ENCODE measurements around the gene PDIA6.
A peak's percentile ranks its signal among the peaks of the same experiment; 100 is the strongest.

Gene PDIA6

DNA sequence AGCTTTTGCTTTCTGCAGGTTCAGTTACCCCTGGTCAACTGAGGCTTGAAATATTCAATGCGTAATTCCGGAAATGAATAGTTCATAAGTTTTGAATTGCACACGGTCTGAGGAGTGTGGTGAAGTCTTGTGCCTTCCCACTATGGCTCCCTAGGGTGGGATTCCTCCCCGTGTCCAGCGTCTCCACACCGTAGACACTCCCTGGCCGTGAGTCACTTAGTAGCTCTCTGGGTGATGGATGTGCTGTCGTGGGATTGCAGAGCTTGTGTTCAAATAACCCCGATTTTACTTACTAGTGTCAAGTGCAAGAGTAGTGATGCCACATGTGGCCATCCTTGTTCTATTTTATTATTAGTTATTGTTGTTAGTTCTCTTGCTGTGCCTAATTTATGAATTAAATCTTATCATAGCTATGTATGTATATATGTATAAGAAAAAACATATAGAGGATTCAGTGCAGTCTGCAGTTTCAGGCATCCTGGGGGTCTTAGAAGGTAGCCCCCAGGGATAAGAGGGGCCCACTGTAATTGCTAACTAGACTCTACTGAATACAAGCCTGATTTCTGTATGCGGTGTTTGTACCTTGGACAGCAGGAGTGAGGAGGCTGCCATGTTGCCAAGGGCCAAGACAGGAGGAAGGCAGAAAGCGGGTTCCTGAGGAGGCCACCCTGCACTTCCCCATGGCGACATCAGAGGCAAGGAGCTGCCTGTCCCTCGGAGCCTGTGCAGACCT is 47.7 kb upstream of the PDIA6 start:
- Histone ChIP-seq H3K9me3 (ENCODE audit: control insufficient read depth, low read length) (no peaks in the 10 kb centered on the region), H3K27ac (ENCODE audit: low read length, poor library complexity, severe bottlenecking) (no peak overlapping the region), H2BK12ac (ENCODE audit: low read length in 2 of 2) (no peak overlapping the region), H3K4ac (ENCODE audit: low read depth in 1 of 2, low read length in 2 of 2) (no peak overlapping the region), H4K91ac (ENCODE audit: low read length) (no peak overlapping the region), H2BK120ac (ENCODE audit: low read depth, low read length) (no peak overlapping the region), H3K4me1 (ENCODE audit: control insufficient read depth, insufficient read depth, low read depth, low read length) (peaks cover 11% of the 10 kb centered on the region), H3K36me3 (ENCODE audit: control insufficient read depth in 1 of 2, insufficient read depth in 2 of 2, low read depth in 1 of 2, low read length in 2 of 2) (no peaks in the 10 kb centered on the region), H3K4me3 (ENCODE audit: insufficient read depth in 1 of 2, low read depth in 1 of 2, low read length in 2 of 2) (no peak overlapping the region), H3K23ac (ENCODE audit: low read length in 2 of 2) (no peak overlapping the region), H3K4me2 (ENCODE audit: low read length, poor library complexity, severe bottlenecking) (no peak overlapping the region), H3K79me1 (replicated peaks; ENCODE audit: low read length, poor library complexity, severe bottlenecking) (no peaks in the 10 kb centered on the region), H3K9ac (ENCODE audit: low read length) (no peak overlapping the region), H2AK5ac (ENCODE audit: low read length, severe bottlenecking) (no peak overlapping the region), H3K27me3 (ENCODE audit: control insufficient read depth in 1 of 2, insufficient read depth in 1 of 2, low read length in 2 of 2) (peaks cover 3 to 83% of the 10 kb centered on the region in 2 experiments), H3K14ac (ENCODE audit: low read length in 2 of 2) (no peak overlapping the region), H2BK5ac (ENCODE audit: low read depth, low read length, poor library complexity, severe bottlenecking) (no peak overlapping the region), H3K18ac (ENCODE audit: low read depth in 1 of 2, low read length in 2 of 2) (no peak overlapping the region), H2BK15ac (ENCODE audit: low read depth, poor library complexity, severe bottlenecking) (no peak overlapping the region), H4K8ac (ENCODE audit: low read length) (no peak overlapping the region), H2AFZ (ENCODE audit: low read depth, low read length) (no peak overlapping the region)
- 69% methylated on average over 13 of the region's 13 CpGs for WGBS
- peak; percentile 13 for DNase-seq

DNA sequence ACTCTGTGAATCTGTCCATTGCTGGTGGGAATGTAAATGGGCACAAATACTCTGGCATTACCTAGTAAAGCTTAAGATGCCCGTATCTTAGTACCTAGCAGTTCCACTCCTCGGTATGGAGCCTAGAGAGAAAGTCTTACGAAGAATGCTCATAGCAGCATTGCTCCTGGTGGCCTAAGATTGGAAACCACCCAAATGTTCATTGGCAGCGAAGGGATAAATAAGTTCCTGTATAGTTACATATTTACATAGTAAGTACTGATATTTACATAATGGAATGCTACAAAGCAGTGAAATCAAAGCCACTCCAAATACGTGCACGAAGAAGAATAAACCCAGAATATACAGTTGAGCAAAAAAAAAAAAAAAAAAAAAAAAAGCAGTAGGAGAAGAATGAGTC is 46.7 kb upstream of the PDIA6 start:
- Histone ChIP-seq H2BK5ac (ENCODE audit: low read depth, low read length, poor library complexity, severe bottlenecking) (no peak overlapping the region), H3K79me1 (replicated peaks; ENCODE audit: low read length, poor library complexity, severe bottlenecking) (no peaks in the 10 kb centered on the region), H3K23ac (ENCODE audit: low read length in 2 of 2) (no peak overlapping the region), H3K4ac (ENCODE audit: low read depth in 1 of 2, low read length in 2 of 2) (no peak overlapping the region), H3K27ac (ENCODE audit: low read length, poor library complexity, severe bottlenecking) (no peak overlapping the region), H2AK5ac (ENCODE audit: low read length, severe bottlenecking) (no peak overlapping the region), H3K9me3 (ENCODE audit: control insufficient read depth, low read length) (no peaks in the 10 kb centered on the region), H2BK12ac (ENCODE audit: low read length in 2 of 2) (no peak overlapping the region), H3K4me2 (ENCODE audit: low read length, poor library complexity, severe bottlenecking) (no peak overlapping the region), H3K14ac (ENCODE audit: low read length in 2 of 2) (no peak overlapping the region), H2BK15ac (ENCODE audit: low read depth, poor library complexity, severe bottlenecking) (no peak overlapping the region), H3K18ac (ENCODE audit: low read depth in 1 of 2, low read length in 2 of 2) (no peak overlapping the region), H4K8ac (ENCODE audit: low read length) (no peak overlapping the region), H2AFZ (ENCODE audit: low read depth, low read length) (no peak overlapping the region), H3K4me1 (ENCODE audit: control insufficient read depth, insufficient read depth, low read depth, low read length) (peaks cover 6% of the 10 kb centered on the region), H3K27me3 (ENCODE audit: control insufficient read depth in 1 of 2, insufficient read depth in 1 of 2, low read length in 2 of 2) (peaks cover 9 to 83% of the 10 kb centered on the region in 2 experiments), H2BK120ac (ENCODE audit: low read depth, low read length) (no peak overlapping the region), H3K9ac (ENCODE audit: low read length) (no peak overlapping the region), H3K4me3 (ENCODE audit: insufficient read depth in 1 of 2, low read depth in 1 of 2, low read length in 2 of 2) (no peak overlapping the region), H3K36me3 (ENCODE audit: control insufficient read depth in 1 of 2, insufficient read depth in 2 of 2, low read depth in 1 of 2, low read length in 2 of 2) (no peaks in the 10 kb centered on the region), H4K91ac (ENCODE audit: low read length) (no peak overlapping the region)
- no peak for DNase-seq
- 100% methylated on average over 3 of the region's 6 CpGs for WGBS

- Histone ChIP-seq H4K8ac (ENCODE audit: low read length) (no peak overlapping the region), H3K4me3 (ENCODE audit: insufficient read depth in 1 of 2, low read depth in 1 of 2, low read length in 2 of 2) (no peak overlapping the region), H2BK120ac (ENCODE audit: low read depth, low read length) (no peak overlapping the region), H3K79me1 (replicated peaks; ENCODE audit: low read length, poor library complexity, severe bottlenecking) (no peaks in the 10 kb centered on the region), H3K4me1 (ENCODE audit: control insufficient read depth, insufficient read depth, low read depth, low read length) (peaks cover 2% of the 10 kb centered on the region), H2AK5ac (ENCODE audit: low read length, severe bottlenecking) (no peak overlapping the region), H3K23ac (ENCODE audit: low read length in 2 of 2) (no peak overlapping the region), H3K9me3 (ENCODE audit: control insufficient read depth, low read length) (peaks cover 2% of the 10 kb centered on the region), H2BK12ac (ENCODE audit: low read length in 2 of 2) (no peak overlapping the region), H4K91ac (ENCODE audit: low read length) (no peak overlapping the region), H3K4ac (ENCODE audit: low read depth in 1 of 2, low read length in 2 of 2) (no peak overlapping the region), H2AFZ (ENCODE audit: low read depth, low read length) (no peak overlapping the region), H2BK15ac (ENCODE audit: low read depth, poor library complexity, severe bottlenecking) (no peak overlapping the region), H3K14ac (ENCODE audit: low read length in 2 of 2) (no peak overlapping the region), H3K4me2 (ENCODE audit: low read length, poor library complexity, severe bottlenecking) (no peak overlapping the region), H3K27ac (ENCODE audit: low read length, poor library complexity, severe bottlenecking) (no peak overlapping the region), H3K9ac (ENCODE audit: low read length) (no peak overlapping the region), H3K27me3 (ENCODE audit: control insufficient read depth in 1 of 2, insufficient read depth in 1 of 2, low read length in 2 of 2) (peaks cover 3 to 67% of the 10 kb centered on the region in 2 experiments), H3K18ac (ENCODE audit: low read depth in 1 of 2, low read length in 2 of 2) (no peak overlapping the region), H3K36me3 (ENCODE audit: control insufficient read depth in 1 of 2, insufficient read depth in 2 of 2, low read depth in 1 of 2, low read length in 2 of 2) (no peaks in the 10 kb centered on the region), H2BK5ac (ENCODE audit: low read depth, low read length, poor library complexity, severe bottlenecking) (no peak overlapping the region)
- 94% methylated on average over 4 of the region's 4 CpGs for WGBS
- DNase-seq = no peak
These were observed 36.0 kb upstream of the PDIA6 start for GRCh38 chr2:10848541-10848940.

DNA sequence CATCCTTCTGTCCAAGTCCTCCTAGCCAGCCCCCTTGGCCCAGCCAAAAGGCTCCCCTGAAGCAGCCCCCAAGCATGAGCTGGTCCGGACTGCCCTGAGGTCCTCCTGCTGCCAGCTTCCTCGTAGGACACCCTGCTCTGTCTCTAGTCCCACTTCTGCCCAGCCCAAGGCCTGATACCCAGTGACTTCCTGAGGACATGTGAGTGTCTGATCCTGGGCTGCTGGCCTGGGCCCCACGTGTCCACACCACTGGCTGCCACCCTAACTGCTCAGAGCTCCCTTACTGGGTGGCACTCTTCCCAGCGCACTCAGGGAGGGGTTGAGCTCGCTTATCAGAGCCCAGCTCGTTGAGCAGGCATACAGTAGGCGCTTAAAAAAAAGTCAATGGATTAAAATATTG is 34.4 kb upstream of the PDIA6 start:
- H4K8ac ChIP-seq (ENCODE audit: low read length) = no peak overlapping the region
- no peak overlapping the region for H3K14ac ChIP-seq (ENCODE audit: low read length in 2 of 2)
- no peak overlapping the region for H3K9ac ChIP-seq (ENCODE audit: low read length)
- no peak overlapping the region for H2BK5ac ChIP-seq (ENCODE audit: low read depth, low read length, poor library complexity, severe bottlenecking)
- no peak overlapping the region for H3K23ac ChIP-seq (ENCODE audit: low read length in 2 of 2)
- H2BK120ac ChIP-seq (ENCODE audit: low read depth, low read length) = no peak overlapping the region
- no peaks in the 10 kb centered on the region for H3K36me3 ChIP-seq (ENCODE audit: control insufficient read depth in 1 of 2, insufficient read depth in 2 of 2, low read depth in 1 of 2, low read length in 2 of 2)
- no peak for DNase-seq
- no peak overlapping the region for H2BK12ac ChIP-seq (ENCODE audit: low read length in 2 of 2)
- peaks cover 10% of the 10 kb centered on the region for H3K9me3 ChIP-seq (ENCODE audit: control insufficient read depth, low read length)
- no peak overlapping the region for H3K4ac ChIP-seq (ENCODE audit: low read depth in 1 of 2, low read length in 2 of 2)
- no peaks in the 10 kb centered on the region for H3K79me1 ChIP-seq (replicated peaks; ENCODE audit: low read length, poor library complexity, severe bottlenecking)
- no peak overlapping the region for H2AK5ac ChIP-seq (ENCODE audit: low read length, severe bottlenecking)
- no peak overlapping the region for H3K4me2 ChIP-seq (ENCODE audit: low read length, poor library complexity, severe bottlenecking)
- 85% methylated on average over 7 of the region's 7 CpGs for WGBS
- H4K91ac ChIP-seq (ENCODE audit: low read length) = no peak overlapping the region
- H2BK15ac ChIP-seq (ENCODE audit: low read depth, poor library complexity, severe bottlenecking) = no peak overlapping the region
- H3K4me1 ChIP-seq (ENCODE audit: control insufficient read depth, insufficient read depth, low read depth, low read length) = peaks cover 2% of the 10 kb centered on the region
- H3K27ac ChIP-seq (ENCODE audit: low read length, poor library complexity, severe bottlenecking) = no peak overlapping the region
- no peak overlapping the region for H3K4me3 ChIP-seq (ENCODE audit: insufficient read depth in 1 of 2, low read depth in 1 of 2, low read length in 2 of 2)
- H3K18ac ChIP-seq (ENCODE audit: low read depth in 1 of 2, low read length in 2 of 2) = no peak overlapping the region
- H2AFZ ChIP-seq (ENCODE audit: low read depth, low read length) = no peak overlapping the region
- H3K27me3 ChIP-seq (ENCODE audit: control insufficient read depth in 1 of 2, insufficient read depth in 1 of 2, low read length in 2 of 2) = peaks cover 0 to 64% of the 10 kb centered on the region in 2 experiments
